Stimulated activated naive CD8-positive, alpha-beta T cell treated with anti-CD3 and anti-CD28 coated beads, Interleukin-15, amount 100 ng/mL, for 72 hours (primary cell): Measurements from ENCODE around the gene NUP210.
A peak's percentile ranks its signal among the peaks of the same experiment; 100 is the strongest.

Experiments used
- ATAC-seq: fragments of 150-1000 bp; cut with Tn5 transposase; 2 replicates; pipeline ENCODE4 v1.10.0; 2021; ENCODE audit warnings: mild to moderate bottlenecking, moderate library complexity
- DNase-seq, 2 donors: peaks; one replicate each; pipeline ENCODE4 v3.0.0; 2021 to 2022
- H3K27ac Mint-ChIP-seq, 2 donors: one replicate each; pipeline ENCODE4 v1.8.0; 2022; ENCODE audit warnings: mild to moderate bottlenecking in 2 of 2, mixed read lengths in 2 of 2, moderate library complexity in 2 of 2
- H3K27me3 Mint-ChIP-seq: one replicate; pipeline ENCODE4 v1.8.0; 2022; ENCODE audit warnings: mixed read lengths
- H3K4me1 Mint-ChIP-seq: one replicate; pipeline ENCODE4 v1.8.0; 2022; ENCODE audit warnings: mild to moderate bottlenecking, mixed read lengths
- H3K4me3 Mint-ChIP-seq, 2 donors: one replicate each; pipeline ENCODE4 v1.8.0; 2022; ENCODE audit warnings: mild to moderate bottlenecking in 2 of 2, mixed read lengths in 2 of 2, moderate library complexity in 1 of 2
- H3K9me3 Mint-ChIP-seq, 2 donors: one replicate each; pipeline ENCODE4 v1.8.0; 2022; ENCODE audit warnings: mixed read lengths in 2 of 2

NUP210 gene

GRCh38 chr3:13377021-13377420 is 43.1 kb downstream of the NUP210 start:
- Mint-ChIP-seq H3K4me3 (no peak overlapping the region), H3K27ac (no peak overlapping the region), H3K4me1 (peaks cover 7% of the 10 kb centered on the region), H3K9me3 (no peaks in the 10 kb centered on the region), H3K27me3 (no peaks in the 10 kb centered on the region)
- no peak for DNase-seq
- ATAC-seq, result no peak

- Mint-ChIP-seq H3K9me3 (no peaks in the 10 kb centered on the region), H3K4me1 (peaks cover 7% of the 10 kb centered on the region), H3K27ac (no peak overlapping the region), H3K4me3 (no peak overlapping the region), H3K27me3 (no peaks in the 10 kb centered on the region)
- no peak for DNase-seq
- ATAC-seq, result no peak
These were observed 44.0 kb downstream of the NUP210 start for GRCh38 chr3:13376091-13376490.

GRCh38 chr3:13375464-13375863 is 44.7 kb downstream of the NUP210 start:
- Mint-ChIP-seq H3K27me3 (no peaks in the 10 kb centered on the region), H3K9me3 (no peaks in the 10 kb centered on the region), H3K27ac (no peak overlapping the region), H3K4me1 (peaks cover 7% of the 10 kb centered on the region), H3K4me3 (no peak overlapping the region)
- ATAC-seq (no peak), DNase-seq (no peak)

- no peak overlapping the region for H3K27ac Mint-ChIP-seq
- no peaks in the 10 kb centered on the region for H3K27me3 Mint-ChIP-seq
- DNase-seq, result no peak
- H3K4me1 Mint-ChIP-seq, result peaks cover 7% of the 10 kb centered on the region
- ATAC-seq, result no peak
- H3K4me3 Mint-ChIP-seq, result no peak overlapping the region
- H3K9me3 Mint-ChIP-seq, result no peaks in the 10 kb centered on the region
These were observed 46.0 kb downstream of the NUP210 start for GRCh38 chr3:13373975-13374586.

GRCh38 chr3:13372656-13373055 is 47.5 kb downstream of the NUP210 start:
- Mint-ChIP-seq H3K27me3 (no peaks in the 10 kb centered on the region), H3K27ac (no peak overlapping the region), H3K4me1 (no peaks in the 10 kb centered on the region), H3K9me3 (no peaks in the 10 kb centered on the region), H3K4me3 (no peak overlapping the region)
- no peak for DNase-seq
- ATAC-seq, result no peak

GRCh38 chr3:13372126-13372525 is 48.0 kb downstream of the NUP210 start:
- ATAC-seq (no peak), DNase-seq (no peak)
- H3K9me3 Mint-ChIP-seq, result no peaks in the 10 kb centered on the region
- H3K27ac Mint-ChIP-seq, result peak overlapping the region in 1 of 2 donors; percentile 95
- H3K27me3 Mint-ChIP-seq, result no peaks in the 10 kb centered on the region
- H3K4me3 Mint-ChIP-seq, result no peak overlapping the region
- no peaks in the 10 kb centered on the region for H3K4me1 Mint-ChIP-seq

- no peaks in the 10 kb centered on the region for H3K27me3 Mint-ChIP-seq
- DNase-seq, result no peak
- H3K27ac Mint-ChIP-seq, result peak overlapping the region in 1 of 2 donors; percentile 95
- H3K9me3 Mint-ChIP-seq, result no peaks in the 10 kb centered on the region
- H3K4me1 Mint-ChIP-seq, result no peaks in the 10 kb centered on the region
- peak; percentile 24 for ATAC-seq
- H3K4me3 Mint-ChIP-seq, result no peak overlapping the region
These were observed 48.7 kb downstream of the NUP210 start for GRCh38 chr3:13371100-13372075.

- Mint-ChIP-seq H3K4me3 (no peak overlapping the region), H3K4me1 (peaks cover 2% of the 10 kb centered on the region), H3K27ac (peak overlapping the region in 1 of 2 donors; percentile 7), H3K9me3 (no peaks in the 10 kb centered on the region), H3K27me3 (no peaks in the 10 kb centered on the region)
- DNase-seq, result no peak
- no peak for ATAC-seq
These were observed 49.5 kb downstream of the NUP210 start for GRCh38 chr3:13370609-13371008.

GRCh38 chr3:13370055-13370454 is 50.1 kb downstream of the NUP210 start:
- Mint-ChIP-seq H3K27ac (no peak overlapping the region), H3K4me3 (no peak overlapping the region), H3K9me3 (no peaks in the 10 kb centered on the region), H3K4me1 (peaks cover 5% of the 10 kb centered on the region), H3K27me3 (no peaks in the 10 kb centered on the region)
- no peak for ATAC-seq
- no peak for DNase-seq

- ATAC-seq, result no peak
- no peaks in the 10 kb centered on the region for H3K9me3 Mint-ChIP-seq
These were observed 51.3 kb downstream of the NUP210 start for GRCh38 chr3:13368834-13369233.

GRCh38 chr3:13367728-13368127 is 52.4 kb downstream of the NUP210 start:
- no peaks in the 10 kb centered on the region for H3K27me3 Mint-ChIP-seq

More at GRCh38 chr3:13368834-13369233, 51.3 kb downstream of the NUP210 start:
- Mint-ChIP-seq H3K4me3 (no peak overlapping the region), H3K4me1 (peaks cover 5% of the 10 kb centered on the region), H3K27me3 (no peaks in the 10 kb centered on the region), H3K27ac (no peak overlapping the region)
- DNase-seq, result no peak

GRCh38 chr3:13365390-13366379 is 54.4 kb downstream of the NUP210 start:
- H3K27me3 Mint-ChIP-seq, result no peaks in the 10 kb centered on the region
- no peaks in the 10 kb centered on the region for H3K9me3 Mint-ChIP-seq
- ATAC-seq, result no peak
- peak overlapping the region in 1 of 2 donors; percentile 27 for H3K27ac Mint-ChIP-seq
- no peak overlapping the region for H3K4me3 Mint-ChIP-seq
- DNase-seq, result no peak
- H3K4me1 Mint-ChIP-seq, result peaks cover 5% of the 10 kb centered on the region

More at GRCh38 chr3:13367728-13368127, 52.4 kb downstream of the NUP210 start:
- DNase-seq (no peak), ATAC-seq (no peak)
- Mint-ChIP-seq H3K27ac (peak overlapping the region in 1 of 2 donors; percentile 23), H3K9me3 (no peaks in the 10 kb centered on the region), H3K4me1 (peaks cover 5% of the 10 kb centered on the region), H3K4me3 (no peak overlapping the region)

- DNase-seq, result no peak
- Mint-ChIP-seq H3K27me3 (no peaks in the 10 kb centered on the region), H3K4me1 (peaks cover 5% of the 10 kb centered on the region), H3K9me3 (no peaks in the 10 kb centered on the region), H3K4me3 (no peak overlapping the region), H3K27ac (peak overlapping the region in 1 of 2 donors; percentile 34)
- ATAC-seq, result no peak
These were observed 55.4 kb downstream of the NUP210 start for GRCh38 chr3:13364602-13365271.

GRCh38 chr3:13362551-13362950 is 57.6 kb downstream of the NUP210 start:
- DNase-seq, result no peak
- Mint-ChIP-seq H3K27ac (peak overlapping the region in 1 of 2 donors; percentile 24), H3K27me3 (no peaks in the 10 kb centered on the region), H3K4me3 (no peak overlapping the region), H3K4me1 (peaks cover 5% of the 10 kb centered on the region), H3K9me3 (no peaks in the 10 kb centered on the region)
- no peak for ATAC-seq

- no peak overlapping the region for H3K4me3 Mint-ChIP-seq
- peak overlapping the region in 1 of 2 donors; percentile 85 for H3K27ac Mint-ChIP-seq
- H3K9me3 Mint-ChIP-seq, result no peaks in the 10 kb centered on the region
- no peak for DNase-seq
- no peak for ATAC-seq
- H3K27me3 Mint-ChIP-seq, result no peaks in the 10 kb centered on the region
- H3K4me1 Mint-ChIP-seq, result peaks cover 7% of the 10 kb centered on the region
These were observed 60.2 kb downstream of the NUP210 start for GRCh38 chr3:13359916-13360315.
